HG03108 (cell line): Measurements from ENCODE around the gene SPECC1.
"Not testable (repeated sequence)": the region's sequence is repeated elsewhere in the genome, so short reads cannot be mapped to it uniquely, and the experiment has no call there.

ENCODE experiments used
- ATAC-seq: cut with Tn5 transposase; IDR thresholded peaks from one replicate; pipeline ENCODE4 v1.9.1; 2021; ENCODE audit warnings: moderate library complexity; ENCODE audit not compliant: unreplicated experiment

The SPECC1 gene

GRCh38 chr17:20010099-20010863 is 1.1 kb downstream of the SPECC1 start:
- no peak for ATAC-seq

DNA sequence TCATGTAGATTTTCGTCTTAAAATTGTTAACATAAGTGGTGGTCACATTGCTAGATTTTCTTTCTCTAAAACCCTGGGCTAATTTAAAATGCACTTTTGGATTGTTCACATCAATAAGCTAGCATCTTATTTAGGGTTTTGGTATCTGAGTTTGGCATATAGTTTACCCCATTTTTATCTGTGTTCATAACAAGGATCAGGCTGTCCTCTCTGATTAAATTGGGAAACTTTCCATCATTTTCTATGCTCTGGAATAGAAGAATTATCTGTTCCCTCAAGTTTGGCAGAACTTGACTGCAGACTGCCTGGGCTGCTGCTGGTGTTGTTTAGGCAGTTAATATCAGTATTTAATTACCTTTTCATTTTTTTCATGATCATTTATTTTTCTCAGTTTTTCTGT is 1.8 kb downstream of the SPECC1 start:
- no peak for ATAC-seq

DNA sequence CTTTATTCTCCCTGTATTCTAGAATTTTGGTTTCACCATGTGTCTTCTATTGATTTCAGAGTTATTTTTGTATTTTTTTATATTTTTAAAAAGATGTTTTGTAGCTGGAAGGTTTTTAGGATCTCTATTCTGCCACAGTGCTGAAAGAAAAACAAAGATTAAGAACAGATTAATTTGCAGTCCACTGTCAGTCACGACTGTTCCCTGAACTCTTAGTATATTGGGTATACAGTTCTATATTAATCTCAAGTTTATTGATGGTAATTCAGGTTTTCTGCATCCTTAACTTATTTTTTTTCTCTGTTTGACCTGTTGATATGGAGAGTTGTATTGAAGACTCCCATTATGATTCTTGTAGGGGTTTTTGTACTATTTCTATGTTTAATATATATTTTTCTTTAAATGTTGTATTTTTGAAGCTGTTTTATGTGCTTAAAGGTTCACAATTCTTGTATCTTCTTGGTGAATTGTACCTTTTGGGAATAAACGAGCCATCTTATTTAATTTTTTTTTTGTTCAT is 2.9 kb downstream of the SPECC1 start:
- no peak for ATAC-seq

- ATAC-seq: not testable (repeated sequence)
Observed at GRCh38 chr17:20016475-20016992, 7.4 kb downstream of the SPECC1 start.

- no peak for ATAC-seq
Observed at GRCh38 chr17:20022701-20023100, 13.5 kb downstream of the SPECC1 start.

GRCh38 chr17:20026960-20027359 is 17.8 kb downstream of the SPECC1 start:
- ATAC-seq: no peak

GRCh38 chr17:20028443-20028842 is 19.3 kb downstream of the SPECC1 start:
- no peak for ATAC-seq

DNA sequence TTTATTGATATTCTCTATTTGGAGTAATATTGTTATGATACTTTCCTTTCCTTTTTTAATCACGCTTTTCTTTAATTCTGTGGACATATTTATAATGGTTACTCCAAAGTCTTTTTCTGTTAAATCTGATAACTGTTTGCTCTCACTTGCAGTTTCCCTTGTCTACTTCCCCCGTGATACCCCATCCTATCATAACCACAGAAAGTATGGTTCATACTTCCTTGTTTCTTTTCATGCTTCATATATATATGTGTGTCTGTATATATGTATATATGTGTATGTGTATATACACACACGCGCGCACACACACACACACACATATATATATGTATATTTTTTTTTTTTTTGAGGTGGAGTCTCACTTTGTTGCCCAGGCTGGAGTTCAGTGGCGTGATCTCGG is 23.5 kb downstream of the SPECC1 start:
- ATAC-seq: no peak

GRCh38 chr17:20033415-20033814 is 24.3 kb downstream of the SPECC1 start:
- no peak for ATAC-seq

DNA sequence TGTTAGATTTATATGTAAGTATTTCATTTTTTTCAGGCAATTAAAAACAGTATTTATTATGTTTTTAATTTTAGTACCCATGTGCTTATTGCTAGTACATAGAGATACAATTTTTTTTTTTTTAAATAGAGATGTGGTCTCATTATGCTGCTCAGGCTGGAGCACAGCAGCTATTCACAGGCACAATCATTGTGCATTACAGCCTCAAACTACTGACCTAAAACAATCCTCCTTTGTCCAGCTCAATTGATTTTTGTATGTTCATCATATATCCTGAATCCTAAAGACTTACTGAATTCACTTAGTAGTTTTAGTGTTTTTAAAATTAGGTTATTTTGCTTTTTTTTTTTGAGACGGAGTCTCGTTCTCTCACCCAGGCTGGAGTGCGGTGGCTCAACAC is 26.3 kb downstream of the SPECC1 start:
- ATAC-seq: no peak

GRCh38 chr17:20037286-20037685 is 28.1 kb downstream of the SPECC1 start:
- not testable (repeated sequence) for ATAC-seq

- ATAC-seq: no peak
Observed at GRCh38 chr17:20039037-20039436, 29.9 kb downstream of the SPECC1 start.

DNA sequence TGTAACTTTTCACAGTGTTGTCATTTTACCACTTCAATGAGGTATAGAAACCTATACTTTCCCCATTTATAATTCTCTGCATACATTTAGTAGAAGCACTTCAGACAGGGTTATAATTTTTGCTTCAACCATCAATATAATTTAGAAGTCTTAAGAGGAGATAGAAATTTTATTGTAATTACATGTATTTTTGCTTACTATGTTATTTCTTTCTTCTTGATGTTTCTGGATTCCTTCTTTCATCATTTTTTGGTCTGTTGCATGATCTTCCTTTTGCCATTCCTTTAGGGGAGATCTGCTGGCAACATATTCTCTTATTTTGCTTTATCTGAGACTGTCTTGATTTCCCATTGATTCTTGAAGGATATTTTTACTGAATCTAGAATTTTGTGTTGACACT is 31.1 kb downstream of the SPECC1 start:
- ATAC-seq: no peak

GRCh38 chr17:20043021-20043420 is 33.9 kb downstream of the SPECC1 start:
- ATAC-seq: no peak

- no peak for ATAC-seq
Observed at GRCh38 chr17:20045476-20045875, 36.3 kb downstream of the SPECC1 start.

DNA sequence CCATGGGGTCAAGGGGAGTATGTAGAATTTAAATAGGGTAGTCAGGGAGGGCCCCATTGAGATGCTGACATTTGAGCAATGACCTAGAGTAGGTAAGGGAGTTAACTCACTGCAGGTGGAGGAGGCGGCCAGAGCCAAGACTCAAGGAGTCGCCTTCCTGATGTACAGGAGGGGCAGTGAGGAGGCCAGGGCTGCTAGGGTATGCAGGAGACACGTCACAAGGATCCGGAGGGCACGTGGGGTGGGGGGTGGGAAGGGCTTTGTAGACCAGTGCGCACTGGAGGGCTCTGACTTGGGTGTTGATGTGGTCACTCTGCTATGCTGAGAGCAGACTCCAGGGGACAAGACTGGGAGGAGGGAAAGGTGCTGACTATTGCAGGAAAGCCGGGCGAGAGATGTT is 37.5 kb downstream of the SPECC1 start:
- no peak for ATAC-seq

- no peak for ATAC-seq
Observed at GRCh38 chr17:20051624-20052023, 42.5 kb downstream of the SPECC1 start.

- no peak for ATAC-seq
Observed at GRCh38 chr17:20053361-20053964, 44.3 kb downstream of the SPECC1 start.

GRCh38 chr17:20059728-20060188 is 50.6 kb downstream of the SPECC1 start:
- ATAC-seq: no peak

- peak; percentile 51 for ATAC-seq
Observed at GRCh38 chr17:20063665-20064648, 54.8 kb downstream of the SPECC1 start.

- ATAC-seq: no peak
Observed at GRCh38 chr17:20066253-20066652, 57.1 kb downstream of the SPECC1 start.
